GM18502 (cell line): ENCODE measurements around the gene IGFBP6.

ENCODE experiments used
- ATAC-seq: cut with Tn5 transposase; IDR thresholded peaks from one replicate; pipeline ENCODE4 v1.9.1; 2021; ENCODE audit warnings: mild to moderate bottlenecking; ENCODE audit not compliant: unreplicated experiment, poor library complexity

IGFBP6 gene

GRCh38 chr12:53069621-53070410 is 27.7 kb upstream of the IGFBP6 start:
- ATAC-seq, result no peak

- no peak for ATAC-seq
These were observed 26.5 kb upstream of the IGFBP6 start for GRCh38 chr12:53070877-53071492.

GRCh38 chr12:53071591-53072551 is 25.6 kb upstream of the IGFBP6 start:
- ATAC-seq, result no peak

- no peak for ATAC-seq
These were observed 23.6 kb upstream of the IGFBP6 start for GRCh38 chr12:53073881-53074280.

- no peak for ATAC-seq
These were observed 23.0 kb upstream of the IGFBP6 start for GRCh38 chr12:53074283-53074998.

- no peak for ATAC-seq
These were observed 22.5 kb upstream of the IGFBP6 start for GRCh38 chr12:53074999-53075370.

GRCh38 chr12:53076461-53076860 is 21.0 kb upstream of the IGFBP6 start:
- no peak for ATAC-seq

GRCh38 chr12:53077030-53077429 is 20.4 kb upstream of the IGFBP6 start:
- ATAC-seq, result no peak

- ATAC-seq, result peak; percentile 25
These were observed 18.8 kb upstream of the IGFBP6 start for GRCh38 chr12:53078425-53079225.

- peak; percentile 99 for ATAC-seq
These were observed 18.0 kb upstream of the IGFBP6 start, which contains the start of gene SPRYD3 for GRCh38 chr12:53079226-53080117. Gene SPRYD3 (minus strand): TSS chr12:53079390. CDS start chr12:53079333, 57 bp downstream.

GRCh38 chr12:53082637-53083175 is 14.8 kb upstream of the IGFBP6 start:
- ATAC-seq, result no peak

GRCh38 chr12:53086361-53086760 is 11.1 kb upstream of the IGFBP6 start:
- no peak for ATAC-seq

GRCh38 chr12:53090105-53090504 is 7.4 kb upstream of the IGFBP6 start:
- ATAC-seq, result no peak

GRCh38 chr12:53090554-53090953 is 6.9 kb upstream of the IGFBP6 start:
- ATAC-seq, result no peak

- no peak for ATAC-seq
These were observed 5.7 kb upstream of the IGFBP6 start for GRCh38 chr12:53091756-53092155.

- ATAC-seq, result no peak
These were observed 3.6 kb upstream of the IGFBP6 start for GRCh38 chr12:53093777-53094393.

- ATAC-seq, result no peak
These were observed 3.1 kb upstream of the IGFBP6 start for GRCh38 chr12:53094394-53094787.
